ENCODE results near the gene SIRT7. TPM values are rescaled to one million over a fixed set of nuclear protein-coding genes. Genes with fewer than 3 reads are reported as not detected.
A peak's percentile ranks its signal among the peaks of the same experiment; 100 is the strongest.

SIRT7 gene
- total and polyA plus RNA-seq, 4 donors, result 5.8 to 24.2 (median 15.4) TPM

GRCh38 chr17:81888105-81888987, 29.6 kb downstream of the SIRT7 start:
- no peaks in the 10 kb centered on the region for H3K27me3 ChIP-seq (ENCODE audit: control insufficient read depth, insufficient read depth, low read length)
- peaks cover 73% of the 10 kb centered on the region for H3K36me3 ChIP-seq (ENCODE audit: control insufficient read depth, insufficient read depth, low read length)
- H3K4me3 ChIP-seq (ENCODE audit: low read depth, low read length), result no peak overlapping the region
- no peak for DNase-seq (ENCODE audit: low read depth in 4 of 6, low spot score in 6 of 6)
- H3K4me1 ChIP-seq (ENCODE audit: control insufficient read depth, insufficient read depth, low read length), result peaks cover 24% of the 10 kb centered on the region
- WGBS (ENCODE audit: insufficient coverage), result 94% methylated on average over 41 of the region's 44 CpGs
- H3K9me3 ChIP-seq (ENCODE audit: control insufficient read depth, insufficient read depth, low read length), result no peaks in the 10 kb centered on the region
- H3K27ac ChIP-seq (ENCODE audit: low read depth, low read length), result no peak overlapping the region

- no peak overlapping the region for H3K27ac ChIP-seq (ENCODE audit: low read depth, low read length)
- no peak for DNase-seq (ENCODE audit: low read depth in 4 of 6, low spot score in 6 of 6)
- 93% methylated on average over 11 of the region's 11 CpGs for WGBS (ENCODE audit: insufficient coverage)
- no peak overlapping the region for H3K4me3 ChIP-seq (ENCODE audit: low read depth, low read length)
- peaks cover 14% of the 10 kb centered on the region for H3K4me1 ChIP-seq (ENCODE audit: control insufficient read depth, insufficient read depth, low read length)
- H3K27me3 ChIP-seq (ENCODE audit: control insufficient read depth, insufficient read depth, low read length), result no peaks in the 10 kb centered on the region
- peaks cover 88% of the 10 kb centered on the region for H3K36me3 ChIP-seq (ENCODE audit: control insufficient read depth, insufficient read depth, low read length)
- H3K9me3 ChIP-seq (ENCODE audit: control insufficient read depth, insufficient read depth, low read length), result no peaks in the 10 kb centered on the region
Measured at GRCh38 chr17:81885869-81886548, 32.0 kb downstream of the SIRT7 start.

- Histone ChIP-seq H3K4me3 (ENCODE audit: low read depth, low read length) (no peak overlapping the region), H3K36me3 (ENCODE audit: control insufficient read depth, insufficient read depth, low read length) (peaks cover 90% of the 10 kb centered on the region), H3K27me3 (ENCODE audit: control insufficient read depth, insufficient read depth, low read length) (no peaks in the 10 kb centered on the region), H3K4me1 (ENCODE audit: control insufficient read depth, insufficient read depth, low read length) (peaks cover 11% of the 10 kb centered on the region), H3K9me3 (ENCODE audit: control insufficient read depth, insufficient read depth, low read length) (no peaks in the 10 kb centered on the region), H3K27ac (ENCODE audit: low read depth, low read length) (no peak overlapping the region)
- DNase-seq (ENCODE audit: low read depth in 4 of 6, low spot score in 6 of 6), result no peak
- 93% methylated on average over 10 of the region's 10 CpGs for WGBS (ENCODE audit: insufficient coverage)
Measured at GRCh38 chr17:81885454-81885853, 32.5 kb downstream of the SIRT7 start.

- Histone ChIP-seq H3K4me3 (ENCODE audit: low read depth, low read length) (no peak overlapping the region), H3K36me3 (ENCODE audit: control insufficient read depth, insufficient read depth, low read length) (peaks cover 92% of the 10 kb centered on the region), H3K9me3 (ENCODE audit: control insufficient read depth, insufficient read depth, low read length) (no peaks in the 10 kb centered on the region), H3K27me3 (ENCODE audit: control insufficient read depth, insufficient read depth, low read length) (no peaks in the 10 kb centered on the region), H3K4me1 (ENCODE audit: control insufficient read depth, insufficient read depth, low read length) (peaks cover 8% of the 10 kb centered on the region), H3K27ac (ENCODE audit: low read depth, low read length) (no peak overlapping the region)
- no peak for DNase-seq (ENCODE audit: low read depth in 4 of 6, low spot score in 6 of 6)
- WGBS (ENCODE audit: insufficient coverage), result 98% methylated on average over 5 of the region's 5 CpGs
Measured at GRCh38 chr17:81884968-81885367, 33.0 kb downstream of the SIRT7 start.

- Histone ChIP-seq H3K36me3 (ENCODE audit: control insufficient read depth, insufficient read depth, low read length) (peaks cover 92% of the 10 kb centered on the region), H3K9me3 (ENCODE audit: control insufficient read depth, insufficient read depth, low read length) (no peaks in the 10 kb centered on the region), H3K27me3 (ENCODE audit: control insufficient read depth, insufficient read depth, low read length) (no peaks in the 10 kb centered on the region), H3K4me3 (ENCODE audit: low read depth, low read length) (no peak overlapping the region), H3K27ac (ENCODE audit: low read depth, low read length) (no peak overlapping the region), H3K4me1 (ENCODE audit: control insufficient read depth, insufficient read depth, low read length) (peaks cover 3% of the 10 kb centered on the region)
- WGBS (ENCODE audit: insufficient coverage), result 87% methylated on average over 10 of the region's 11 CpGs
- DNase-seq (ENCODE audit: low read depth in 4 of 6, low spot score in 6 of 6), result no peak
Measured at GRCh38 chr17:81884520-81884919, 33.5 kb downstream of the SIRT7 start.

GRCh38 chr17:81879121-81879520, 38.9 kb downstream of the SIRT7 start:
- Histone ChIP-seq H3K4me1 (ENCODE audit: control insufficient read depth, insufficient read depth, low read length) (no peaks in the 10 kb centered on the region), H3K27ac (ENCODE audit: low read depth, low read length) (no peak overlapping the region), H3K36me3 (ENCODE audit: control insufficient read depth, insufficient read depth, low read length) (peaks cover 52% of the 10 kb centered on the region), H3K4me3 (ENCODE audit: low read depth, low read length) (no peak overlapping the region), H3K27me3 (ENCODE audit: control insufficient read depth, insufficient read depth, low read length) (no peaks in the 10 kb centered on the region), H3K9me3 (ENCODE audit: control insufficient read depth, insufficient read depth, low read length) (no peaks in the 10 kb centered on the region)
- DNase-seq (ENCODE audit: low read depth in 4 of 6, low spot score in 6 of 6), result no peak
- WGBS (ENCODE audit: insufficient coverage), result 97% methylated on average over 3 of the region's 5 CpGs

- peaks cover 46% of the 10 kb centered on the region for H3K36me3 ChIP-seq (ENCODE audit: control insufficient read depth, insufficient read depth, low read length)
- H3K4me3 ChIP-seq (ENCODE audit: low read depth, low read length), result no peak overlapping the region
- H3K9me3 ChIP-seq (ENCODE audit: control insufficient read depth, insufficient read depth, low read length), result no peaks in the 10 kb centered on the region
- no peak overlapping the region for H3K27ac ChIP-seq (ENCODE audit: low read depth, low read length)
- DNase-seq (ENCODE audit: low read depth in 4 of 6, low spot score in 6 of 6), result no peak
- H3K4me1 ChIP-seq (ENCODE audit: control insufficient read depth, insufficient read depth, low read length), result no peaks in the 10 kb centered on the region
- 92% methylated on average over 2 of the region's 3 CpGs for WGBS (ENCODE audit: insufficient coverage)
- no peaks in the 10 kb centered on the region for H3K27me3 ChIP-seq (ENCODE audit: control insufficient read depth, insufficient read depth, low read length)
Measured at GRCh38 chr17:81878294-81878693, 39.7 kb downstream of the SIRT7 start.

GRCh38 chr17:81877569-81877968, 40.4 kb downstream of the SIRT7 start:
- Histone ChIP-seq H3K4me1 (ENCODE audit: control insufficient read depth, insufficient read depth, low read length) (peaks cover 4% of the 10 kb centered on the region), H3K27me3 (ENCODE audit: control insufficient read depth, insufficient read depth, low read length) (no peaks in the 10 kb centered on the region), H3K36me3 (ENCODE audit: control insufficient read depth, insufficient read depth, low read length) (peaks cover 42% of the 10 kb centered on the region), H3K27ac (ENCODE audit: low read depth, low read length) (no peak overlapping the region), H3K4me3 (ENCODE audit: low read depth, low read length) (no peak overlapping the region), H3K9me3 (ENCODE audit: control insufficient read depth, insufficient read depth, low read length) (no peaks in the 10 kb centered on the region)
- WGBS (ENCODE audit: insufficient coverage), result 94% methylated on average over 3 of the region's 5 CpGs
- no peak for DNase-seq (ENCODE audit: low read depth in 4 of 6, low spot score in 6 of 6)

- WGBS (ENCODE audit: insufficient coverage), result under 1% methylated on average over 86 of the region's 86 CpGs
- Histone ChIP-seq H3K4me3 (ENCODE audit: low read depth, low read length) (peak overlapping the region; percentile 86), H3K4me1 (ENCODE audit: control insufficient read depth, insufficient read depth, low read length) (peaks cover 38% of the 10 kb centered on the region), H3K27ac (ENCODE audit: low read depth, low read length) (peak overlapping the region; percentile 91), H3K27me3 (ENCODE audit: control insufficient read depth, insufficient read depth, low read length) (no peaks in the 10 kb centered on the region), H3K9me3 (ENCODE audit: control insufficient read depth, insufficient read depth, low read length) (no peaks in the 10 kb centered on the region), H3K36me3 (ENCODE audit: control insufficient read depth, insufficient read depth, low read length) (peaks cover 40% of the 10 kb centered on the region)
- peak; percentile 78 to 97 (median 86) for DNase-seq (ENCODE audit: low read depth in 4 of 6, low spot score in 6 of 6)
Measured at GRCh38 chr17:81871387-81872230, 46.4 kb downstream of the SIRT7 start.

Data from spinal cord (tissue), 10 donors.